GM12875 (cell line): Measurements from ENCODE around the gene MGLL.
A peak's percentile ranks its signal among the peaks of the same experiment; 100 is the strongest.

Experiments used
- H3K4me3 ChIP-seq: one replicate; pipeline ENCODE4 v1.5.1; 2011; ENCODE audit warnings: low read depth, low read length, control low read depth
- CTCF ChIP-seq: IDR thresholded peaks from 2 replicates; pipeline ENCODE4 v1.5.1; 2011; ENCODE audit warnings: low read depth, mild to moderate bottlenecking, control low read depth, inconsistent platforms, low read length, moderate library complexity, borderline replicate concordance; ENCODE audit not compliant: insufficient read depth

Gene MGLL

GRCh38 chr3:127674790-127675189, 147.5 kb downstream of the MGLL start:
- H3K4me3 ChIP-seq: no peak overlapping the region
- TF ChIP-seq CTCF: no peak

DNA sequence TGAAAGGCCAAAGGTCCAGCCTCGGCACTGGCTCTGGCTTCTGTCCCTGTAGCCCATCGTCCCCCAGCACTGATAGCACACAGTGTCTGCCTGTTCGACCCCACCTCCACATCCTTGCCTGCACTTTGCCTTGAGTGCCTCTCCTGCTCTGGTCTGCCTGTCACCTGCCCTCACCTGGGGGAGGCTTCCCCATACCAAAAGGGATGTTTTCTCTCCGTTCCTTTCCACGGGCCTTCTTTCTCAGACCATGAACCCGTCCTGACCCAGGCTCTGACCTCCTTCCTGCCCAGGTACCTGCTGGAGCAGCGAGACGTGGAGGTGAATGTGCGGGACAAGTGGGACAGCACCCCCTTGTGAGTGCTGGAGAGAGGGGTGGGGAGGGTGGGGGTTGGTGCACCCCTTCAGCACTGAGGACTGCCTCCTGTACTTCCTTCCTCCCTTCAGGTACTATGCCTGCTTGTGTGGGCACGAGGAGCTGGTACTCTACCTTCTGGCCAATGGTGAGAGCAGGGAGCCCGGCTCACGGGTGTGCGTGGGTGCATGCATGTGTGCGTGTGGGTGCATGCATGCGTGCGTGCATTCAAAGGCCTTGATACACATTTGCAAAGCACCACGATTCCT, 148.1 kb downstream of the MGLL start:
- TF ChIP-seq CTCF: no peak
- no peak overlapping the region for H3K4me3 ChIP-seq

DNA sequence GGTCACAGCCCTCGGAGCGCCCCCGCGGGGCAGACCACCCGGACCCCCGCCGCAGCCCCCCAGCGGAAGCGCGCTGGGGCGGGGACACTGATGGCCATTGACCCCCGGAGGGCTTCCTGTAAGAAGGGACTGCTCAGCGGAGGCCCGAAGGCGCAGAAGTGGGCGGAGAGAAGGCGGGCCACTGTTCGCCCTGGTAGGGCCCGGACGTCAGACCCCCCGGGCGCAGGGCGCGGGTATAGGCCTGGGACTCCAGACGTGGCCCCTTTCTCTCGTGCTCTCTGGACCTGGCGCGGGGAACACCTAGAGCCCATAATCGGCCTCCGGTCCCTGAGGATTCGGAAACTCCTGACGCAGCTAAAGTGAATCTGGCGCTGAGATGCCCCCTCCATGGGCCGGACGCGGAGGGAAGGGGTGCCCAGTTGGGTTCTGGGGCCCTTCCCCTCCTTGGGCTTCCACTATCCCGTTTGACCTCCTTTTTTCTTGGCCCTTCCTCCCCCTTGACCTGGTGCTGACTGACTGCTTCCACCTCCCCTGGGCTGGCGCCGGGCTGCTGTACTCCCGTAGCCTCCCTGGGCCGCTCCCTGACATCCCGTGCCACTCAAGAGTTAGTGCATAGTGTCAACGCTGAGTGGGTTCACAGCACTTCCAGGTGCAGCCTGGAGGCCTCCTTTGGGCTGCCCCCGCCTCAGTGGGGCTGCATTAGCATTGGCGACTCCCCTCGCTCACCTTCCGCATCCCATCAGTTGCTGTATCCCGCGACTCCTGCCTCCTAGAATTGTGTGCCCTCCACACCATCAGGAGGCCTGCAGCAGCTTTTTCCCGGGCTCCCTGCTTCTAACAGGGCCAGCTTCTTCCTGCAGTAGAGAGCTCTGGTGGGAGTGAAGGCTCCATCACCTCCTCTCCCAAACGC, 148.9 kb downstream of the MGLL start:
- peak overlapping the region; percentile 86 for H3K4me3 ChIP-seq
- no peak for TF ChIP-seq CTCF

GRCh38 chr3:127672429-127673190, 149.7 kb downstream of the MGLL start, which contains the start of gene ABTB1:
Gene ABTB1 (plus strand): TSS chr3:127672952. CDS start chr3:127673026, 74 bp downstream.
- no peak for TF ChIP-seq CTCF
- H3K4me3 ChIP-seq: peak within 1 kb of the TSS; percentile 86

DNA sequence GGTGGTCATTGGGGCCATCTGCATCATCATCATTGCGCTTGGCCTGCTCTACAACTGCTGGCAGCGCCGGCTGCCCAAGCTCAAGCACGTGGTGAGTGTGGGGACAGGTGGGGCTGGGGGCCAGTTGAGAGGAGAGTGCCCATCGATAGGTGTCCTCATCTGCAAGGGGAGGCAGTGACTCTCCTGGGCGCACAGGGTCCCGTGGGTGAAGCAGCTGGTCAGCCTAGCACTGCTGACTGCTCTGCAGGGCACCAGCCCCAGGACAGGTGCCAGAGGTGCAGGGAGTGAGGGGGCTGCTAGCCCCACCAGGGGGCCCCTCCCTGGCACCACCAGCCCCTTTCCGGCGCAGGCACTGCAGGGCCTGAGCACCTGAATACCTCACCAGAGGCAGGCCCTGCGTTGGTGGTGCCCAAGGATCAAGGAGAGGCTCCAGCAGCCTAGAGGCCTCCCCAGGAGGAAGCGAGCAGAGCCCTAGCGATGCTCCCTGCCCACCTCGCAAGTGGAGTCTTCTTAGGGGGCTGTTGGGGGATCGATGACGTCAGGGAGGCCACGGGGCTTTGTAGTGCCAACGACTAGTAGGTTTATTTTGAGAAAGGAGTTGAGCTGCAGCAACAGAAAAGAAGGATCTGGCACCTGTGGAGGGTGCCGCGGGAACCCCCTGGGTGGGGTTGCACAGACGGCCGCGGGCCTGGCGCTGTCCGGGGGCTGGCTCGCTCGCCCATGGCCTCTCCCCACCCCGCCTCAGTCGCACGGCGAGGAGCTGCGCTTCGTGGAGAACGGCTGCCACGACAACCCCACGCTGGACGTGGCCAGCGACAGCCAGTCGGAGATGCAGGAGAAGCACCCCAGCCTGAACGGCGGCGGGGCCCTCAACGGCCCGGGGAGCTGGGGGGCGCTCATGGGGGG, 150.5 kb downstream of the MGLL start:
- H3K4me3 ChIP-seq: peak overlapping the region; percentile 85
- no peak for TF ChIP-seq CTCF

DNA sequence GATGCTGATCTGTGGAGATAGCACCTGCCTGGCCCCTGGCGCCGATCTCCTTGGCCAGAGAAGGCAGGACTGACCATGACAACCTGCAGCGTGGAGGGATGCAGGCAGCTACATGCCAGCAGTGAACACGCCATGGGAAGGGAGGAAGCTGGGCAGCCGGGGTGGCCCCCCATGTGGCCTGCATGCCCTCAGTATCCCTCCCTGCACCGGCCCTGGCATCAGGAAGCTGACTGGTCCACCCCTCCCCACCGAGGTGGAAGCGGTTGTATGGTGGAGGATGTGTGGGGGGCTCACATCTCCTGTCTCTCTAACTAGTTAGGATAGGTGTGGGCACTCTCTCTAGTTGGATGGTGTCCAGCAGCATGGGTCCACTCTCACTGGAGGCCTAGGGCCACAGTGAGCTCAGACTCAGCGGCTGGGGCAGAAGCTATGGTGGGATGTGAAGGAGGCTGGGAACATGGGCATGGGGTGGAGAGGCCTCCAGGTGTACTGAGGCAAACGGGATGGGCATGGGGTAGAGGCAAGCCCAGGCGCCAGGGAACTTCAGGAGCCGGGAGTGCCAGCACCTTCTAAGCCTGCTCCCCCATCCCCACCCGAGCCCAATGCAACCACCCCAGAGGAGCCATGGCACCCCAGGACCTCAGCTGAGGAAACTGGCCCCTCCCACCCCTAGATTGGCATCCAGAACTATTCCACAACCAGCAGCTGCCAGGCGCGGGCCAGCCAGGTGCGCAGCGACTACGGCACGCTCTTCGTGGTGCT, 151.4 kb downstream of the MGLL start:
- no peak overlapping the region for H3K4me3 ChIP-seq
- TF ChIP-seq CTCF: no peak
